GM18870 (cell line): ENCODE data around the gene GYS1.

ENCODE experiments used
- ATAC-seq: cut with Tn5 transposase; IDR thresholded peaks from one replicate; pipeline ENCODE4 v1.9.1; 2021; ENCODE audit warnings: moderate library complexity; ENCODE audit not compliant: unreplicated experiment

GYS1 gene

GRCh38 chr19:48965040-48965805, 27.9 kb downstream of the GYS1 start, which contains the start of gene FTL:
TSS of gene FTL (plus strand) at chr19:48965309. CDS start at chr19:48965508, 199 bp downstream.
- peak; percentile 38 for ATAC-seq

GRCh38 chr19:48964205-48965039, 28.7 kb downstream of the GYS1 start:
- ATAC-seq: no peak

DNA sequence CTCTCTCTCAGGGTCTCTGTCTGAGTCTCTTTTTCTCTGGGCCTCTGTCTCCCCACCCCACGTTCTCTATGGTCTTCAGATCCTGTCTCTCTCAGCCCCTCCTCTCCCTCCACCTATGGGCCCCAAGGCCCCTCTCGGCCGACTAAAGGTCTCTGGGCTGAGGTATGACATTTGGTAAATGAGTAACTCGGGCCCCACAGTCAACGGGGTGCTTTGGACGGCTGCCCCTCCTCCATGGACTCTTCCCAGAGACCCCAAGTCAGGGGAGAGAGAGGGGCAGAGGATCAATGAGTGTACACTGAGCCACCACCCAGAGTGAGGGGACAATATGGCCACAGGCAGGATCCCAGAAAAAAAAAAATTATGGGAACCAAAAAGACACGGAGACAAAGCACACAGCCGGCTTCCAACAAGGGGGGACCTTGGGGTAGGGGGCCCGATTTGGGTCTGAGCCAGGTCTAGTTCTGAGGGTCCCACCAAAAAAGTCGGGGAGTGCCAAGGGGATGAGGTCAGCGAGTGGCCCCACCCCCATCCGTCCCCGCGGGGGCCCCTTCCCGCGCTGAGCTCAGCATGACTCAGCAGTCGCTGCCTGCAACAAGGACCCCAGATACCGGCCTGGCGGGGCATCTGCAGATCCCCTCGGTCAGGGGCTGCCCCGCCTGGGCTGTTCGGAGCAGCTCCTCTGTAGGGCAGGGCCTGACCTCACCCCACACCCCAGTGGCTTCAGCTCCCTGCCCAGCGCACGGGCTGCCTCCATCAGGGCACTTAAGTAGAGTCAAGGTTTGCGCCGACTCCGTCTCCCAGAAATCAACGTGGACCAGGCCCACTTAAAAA, 29.5 kb downstream of the GYS1 start:
- ATAC-seq: no peak

DNA sequence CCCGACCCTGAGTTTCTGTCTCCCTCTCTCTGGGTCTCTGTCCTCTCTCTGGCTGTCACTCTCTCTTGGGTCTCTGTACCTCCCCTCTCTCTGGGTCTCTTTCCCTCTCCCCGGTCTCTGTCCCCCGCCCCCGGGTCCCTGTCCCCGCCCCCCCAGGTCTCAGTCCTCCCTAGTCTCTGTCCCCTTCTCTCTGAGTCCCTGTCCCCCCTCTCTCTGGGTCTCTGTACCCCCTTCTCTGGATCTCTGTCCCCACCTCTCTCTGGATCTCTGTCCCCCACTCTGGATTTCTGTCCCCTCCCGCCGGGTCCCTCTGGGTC, 30.3 kb downstream of the GYS1 start:
- ATAC-seq: no peak

GRCh38 chr19:48962029-48962848, 30.9 kb downstream of the GYS1 start:
- ATAC-seq: no peak

DNA sequence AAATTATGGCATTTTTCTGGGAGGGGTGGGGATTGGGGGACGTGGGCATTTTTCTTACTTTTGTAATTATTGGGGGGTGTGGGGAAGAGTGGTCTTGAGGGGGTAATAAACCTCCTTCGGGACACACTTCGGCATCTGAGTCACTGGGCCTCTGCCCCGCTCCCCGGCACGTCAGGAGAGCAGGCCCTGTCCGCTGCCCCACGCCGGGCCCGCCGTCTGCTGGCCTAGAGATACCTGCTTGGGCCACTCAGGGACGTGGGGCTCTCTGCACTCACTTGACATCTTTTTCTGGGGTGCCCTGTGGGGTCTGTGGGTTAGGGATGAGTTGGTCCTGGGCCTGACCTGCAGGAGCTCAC, 31.5 kb downstream of the GYS1 start:
- no peak for ATAC-seq

DNA sequence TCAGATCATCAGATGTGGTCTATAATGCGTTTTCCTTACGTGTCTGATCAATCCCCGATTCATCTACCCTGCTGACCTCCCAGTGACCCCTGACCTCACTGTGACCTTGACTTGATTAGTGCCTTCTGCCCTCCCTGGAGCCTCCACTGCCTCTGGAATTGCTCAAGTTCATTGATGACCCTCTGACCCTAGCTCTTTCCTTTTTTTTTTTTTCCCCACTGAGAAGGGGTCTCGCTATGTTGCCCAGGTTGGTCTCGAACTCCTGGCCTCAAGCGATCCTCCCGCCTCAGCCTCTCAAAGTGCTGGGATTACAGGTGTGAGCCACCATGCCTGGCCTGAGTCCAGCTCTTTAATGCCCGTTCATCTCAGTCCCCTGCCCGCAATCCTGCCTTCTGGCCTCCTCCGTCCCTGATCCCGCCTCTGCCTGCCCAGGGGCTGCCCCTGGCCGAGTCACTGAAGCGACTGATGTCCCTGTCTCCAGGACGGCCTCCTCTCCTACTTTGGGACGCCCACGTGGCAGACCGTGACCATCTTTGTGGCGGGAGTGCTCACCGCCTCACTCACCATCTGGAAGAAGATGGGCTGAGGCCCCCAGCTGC, 32.0 kb downstream of the GYS1 start:
- no peak for ATAC-seq

DNA sequence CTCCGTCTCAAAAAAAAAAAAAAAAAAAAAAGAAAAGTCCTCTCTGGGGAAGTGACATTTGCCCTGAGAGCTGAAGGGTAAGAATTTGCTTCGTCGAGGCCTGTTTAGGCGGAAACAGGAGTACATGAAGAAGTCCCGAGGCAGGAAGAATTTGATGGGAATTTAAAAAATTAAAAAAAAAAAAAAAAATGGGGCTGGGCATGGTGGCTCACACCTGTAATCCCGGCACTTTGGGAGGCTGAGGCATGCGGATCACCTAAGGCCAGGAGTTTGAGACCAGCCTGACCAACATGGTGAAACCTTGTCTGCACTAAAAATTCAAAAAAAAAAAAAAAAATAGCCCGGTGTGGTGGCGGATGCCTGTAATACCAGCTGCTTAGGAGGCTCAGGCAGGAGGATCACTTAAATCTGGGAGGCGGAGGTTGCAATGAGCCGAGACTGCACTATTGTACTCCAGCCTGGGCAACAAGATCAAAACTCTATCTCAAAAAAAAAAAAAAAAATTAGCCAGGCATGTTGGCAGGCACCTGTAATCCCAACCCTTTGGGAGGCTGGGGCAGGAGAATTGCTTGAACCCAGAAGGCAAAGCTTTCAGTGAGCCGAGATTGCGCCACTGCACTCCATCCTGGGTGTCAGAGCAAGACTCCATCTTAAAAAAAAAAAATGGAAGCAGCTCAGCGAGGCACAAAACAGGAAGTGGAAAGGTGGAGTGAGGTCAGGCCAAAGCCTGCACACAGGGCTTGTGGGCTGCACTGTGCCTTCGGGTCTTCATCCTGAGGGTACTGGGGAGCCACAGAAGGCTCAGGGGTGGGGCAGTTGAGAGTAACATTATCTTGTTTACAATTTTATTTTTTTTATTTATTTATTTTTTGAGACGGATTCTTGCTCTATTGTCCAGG, 33.5 kb downstream of the GYS1 start:
- ATAC-seq: no peak

- no peak for ATAC-seq
Measured at GRCh38 chr19:48958006-48958405, 35.1 kb downstream of the GYS1 start.

GRCh38 chr19:48955308-48955958, 37.7 kb downstream of the GYS1 start:
- no peak for ATAC-seq

DNA sequence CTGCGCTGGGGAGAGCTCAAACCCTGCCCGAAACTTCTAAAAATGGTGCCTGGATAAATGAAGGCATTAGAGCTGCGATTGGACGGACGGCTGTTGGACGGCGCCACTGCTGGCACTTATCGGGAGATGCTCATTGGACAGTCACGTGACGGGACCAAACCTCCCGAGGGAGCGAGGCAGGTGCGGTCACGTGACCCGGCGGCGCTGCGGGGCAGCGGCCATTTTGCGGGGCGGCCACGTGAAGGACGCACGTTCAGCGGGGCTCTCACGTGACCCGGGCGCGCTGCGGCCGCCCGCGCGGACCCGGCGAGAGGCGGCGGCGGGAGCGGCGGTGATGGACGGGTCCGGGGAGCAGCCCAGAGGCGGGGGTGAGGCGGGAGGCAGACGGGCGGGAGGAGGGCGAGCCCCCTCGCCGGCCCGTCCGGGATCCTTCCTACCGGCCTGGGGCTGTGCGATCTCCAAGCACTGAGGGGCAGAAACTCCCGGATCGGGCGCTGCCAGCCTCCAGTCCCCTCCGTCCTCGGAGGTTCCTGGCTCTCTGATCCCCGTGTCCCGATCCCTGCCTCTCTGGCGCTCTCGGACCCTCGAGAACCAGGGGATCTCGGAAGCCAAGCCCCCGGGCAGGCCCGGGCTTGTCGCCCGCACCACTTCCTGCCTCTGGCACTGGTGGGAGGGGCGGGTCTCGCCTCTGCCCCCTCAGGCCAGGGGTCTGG, 38.4 kb downstream of the GYS1 start, which contains the start of gene BAX:
BAX (plus strand) TSS at position 281 of the 713 bp plus-strand sequence; CDS start at position 335, 54 bp downstream.
- peak; percentile 65 for ATAC-seq

DNA sequence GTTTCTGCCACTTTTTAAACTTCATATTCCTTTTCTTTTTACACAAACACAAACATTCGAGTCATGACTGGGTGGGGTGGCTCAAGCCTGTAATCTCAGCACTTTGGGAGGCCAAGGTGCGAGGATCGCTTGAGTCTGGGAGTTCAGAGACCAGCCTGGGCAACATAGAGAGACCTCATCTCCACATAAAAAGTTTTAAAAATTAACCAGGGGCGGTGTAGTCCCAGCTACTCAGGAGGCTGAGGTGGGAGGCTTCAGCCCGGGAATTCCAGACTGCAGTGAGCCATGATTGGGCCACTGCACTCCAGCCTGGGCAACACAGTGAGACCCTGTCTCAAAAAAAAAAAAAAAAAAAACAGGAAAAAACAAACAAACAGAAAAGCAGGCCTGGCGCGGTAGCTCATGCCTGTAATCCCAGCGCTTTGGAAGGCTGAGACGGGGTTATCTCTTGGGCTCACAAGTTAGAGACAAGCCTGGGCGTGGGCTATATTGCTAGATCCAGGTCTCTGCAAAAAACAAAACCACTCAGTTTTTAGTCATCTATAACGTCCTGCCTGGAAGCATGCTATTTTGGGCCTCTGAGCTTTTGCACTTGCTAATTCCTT, 39.0 kb downstream of the GYS1 start:
- ATAC-seq: peak; percentile 19

DNA sequence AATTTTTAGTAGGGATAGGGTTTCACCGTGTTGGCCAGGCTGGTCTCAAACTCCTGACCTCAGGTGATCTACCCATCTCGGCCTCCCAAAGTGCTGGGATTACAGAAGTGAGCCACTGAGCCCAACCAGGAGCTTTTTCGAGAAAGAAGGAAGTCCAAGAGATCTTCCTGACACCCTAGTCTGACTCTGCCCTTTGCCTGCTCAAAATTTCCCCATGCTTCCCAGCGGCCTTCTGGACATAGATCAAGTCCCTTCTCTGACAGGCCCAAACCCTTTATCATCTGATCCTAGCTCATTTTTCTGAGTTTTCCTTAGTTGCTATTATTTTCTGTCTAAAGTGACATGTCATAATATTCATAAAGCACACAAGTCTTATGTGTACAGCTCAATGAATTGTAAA, 40.0 kb downstream of the GYS1 start:
- ATAC-seq: no peak

DNA sequence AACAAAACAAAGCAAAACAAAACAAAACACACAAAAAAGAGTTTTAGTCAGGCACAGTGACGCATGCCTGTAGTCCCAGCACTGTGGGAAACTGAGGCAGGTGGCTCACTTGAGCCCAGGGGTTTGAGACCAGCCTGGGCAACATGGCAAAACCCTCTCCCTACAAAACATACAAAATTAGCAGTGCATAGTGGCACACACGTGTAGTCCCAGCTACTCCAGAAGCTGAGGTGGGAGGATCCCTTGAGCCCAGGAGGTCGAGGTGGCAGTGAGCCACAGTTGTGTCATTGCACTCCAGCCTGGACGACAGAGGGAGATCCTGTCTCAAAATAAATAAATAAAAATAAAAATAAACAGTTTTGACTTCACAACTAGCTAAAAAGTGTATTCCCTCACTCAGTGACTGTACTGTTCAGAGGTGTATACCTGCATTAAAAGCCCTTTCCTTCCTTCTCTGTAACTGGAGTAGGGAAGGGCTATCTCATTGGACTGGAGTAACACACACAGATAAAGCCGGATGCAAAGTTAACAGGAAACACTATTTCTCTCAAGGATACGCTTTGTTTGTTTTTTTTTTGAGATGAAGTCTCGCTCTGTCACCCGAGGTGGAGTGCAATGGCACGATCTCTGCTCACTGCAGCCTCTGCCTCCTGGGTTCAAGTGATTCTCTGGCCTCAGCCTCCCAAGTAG, 42.1 kb downstream of the GYS1 start:
- no peak for ATAC-seq

GRCh38 chr19:48950159-48950558, 43.0 kb downstream of the GYS1 start:
- ATAC-seq: no peak

DNA sequence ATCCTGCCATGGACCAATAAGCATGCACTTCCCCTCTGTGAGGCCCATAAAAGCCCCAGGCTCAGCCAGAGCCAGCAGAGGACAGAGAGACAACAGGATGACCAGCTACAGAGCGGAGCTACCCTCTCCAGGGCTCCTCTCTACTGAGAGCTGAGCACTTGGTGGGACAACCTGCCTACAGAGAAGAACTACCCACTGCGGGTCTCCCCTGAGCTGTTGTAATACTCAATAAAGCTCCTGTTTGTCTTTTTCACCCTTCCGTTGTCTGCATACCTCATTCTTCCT, 45.9 kb downstream of the GYS1 start:
- ATAC-seq: no peak
